ENCODE measurements around the gene METRN.

METRN gene

GRCh38 chr16:760065-760464 lies 45.1 kb downstream of the METRN start:
- no peak for DNase-seq (ENCODE audit: low read depth)

- DNase-seq (ENCODE audit: low read depth) = no peak
Observed at GRCh38 chr16:760545-761343, 45.8 kb downstream of the METRN start, which contains the start of gene MSLN. Gene MSLN, plus strand, starts transcription at chr16:760734. Its CDS starts 1,947 bp downstream, at chr16:762681.

- DNase-seq (ENCODE audit: low read depth) = no peak
Observed at GRCh38 chr16:761625-762513, 47.0 kb downstream of the METRN start.

- no peak for DNase-seq (ENCODE audit: low read depth)
Observed at GRCh38 chr16:762595-763268, 47.8 kb downstream of the METRN start.

- DNase-seq (ENCODE audit: low read depth) = no peak
Observed at GRCh38 chr16:763369-764183, 48.7 kb downstream of the METRN start.

GRCh38 chr16:764184-764750 lies 49.3 kb downstream of the METRN start:
- DNase-seq (ENCODE audit: low read depth) = no peak

- no peak for DNase-seq (ENCODE audit: low read depth)
Observed at GRCh38 chr16:764848-765487, 50.0 kb downstream of the METRN start.

GRCh38 chr16:765488-765865 lies 50.6 kb downstream of the METRN start:
- no peak for DNase-seq (ENCODE audit: low read depth)

- no peak for DNase-seq (ENCODE audit: low read depth)
Observed at GRCh38 chr16:766008-766819, 51.3 kb downstream of the METRN start.

GRCh38 chr16:766820-767640 lies 52.1 kb downstream of the METRN start:
- DNase-seq (ENCODE audit: low read depth) = no peak

GRCh38 chr16:767743-768235 lies 52.9 kb downstream of the METRN start:
- DNase-seq (ENCODE audit: low read depth) = no peak

GRCh38 chr16:768428-768827 lies 53.5 kb downstream of the METRN start:
- no peak for DNase-seq (ENCODE audit: low read depth)
